Endothelial cell of umbilical vein (primary cell): ENCODE results near the gene FZD7. TPM values are rescaled to one million over a fixed set of nuclear protein-coding genes. Genes with fewer than 3 reads are reported as not detected.

Experiments used
- BruUV-seq: library from RNA; stranded (reverse); fragments of 400-500 nt; replicated peaks from 2 replicates; lab custom pipeline; 2021; lab: Mats Ljungman, UMichigan
- CTCF ChIA-PET: fragments of 300-600, 350-600 bp; sonication (Branson Sonifier 250); formaldehyde crosslinking; loops from one replicate; lab custom pipeline; 2021; ENCODE audit warnings: antibody characterized with exemption, inconsistent platforms; lab: Charles Lee
- POLR2A ChIA-PET: fragments of 300-600, 350-600 bp; sonication (Branson Sonifier 250); formaldehyde crosslinking; loops from one replicate; lab custom pipeline; 2021; ENCODE audit warnings: antibody characterized with exemption, inconsistent platforms; lab: Charles Lee
- DNase-seq: peaks from one replicate; pipeline ENCODE4 v3.0.0-alpha.2; 2011; ENCODE audit warnings: low read depth, low spot score
- FAIRE-seq: peaks from 2 replicates; lab custom pipeline; 2011; peaks lifted over from hg19 to GRCh38; lab: Jason Lieb, UNC
- H2AFZ ChIP-seq: 2 replicates; pipeline ENCODE4 v1.6.0; 2012; ENCODE audit warnings: low read depth, low read length, control low read depth, inconsistent platforms
- H3K27ac ChIP-seq: 2 replicates; pipeline ENCODE4 v1.5.1; 2011; ENCODE audit warnings: low read depth, mild to moderate bottlenecking, control low read depth, low read length, moderate library complexity; ENCODE audit not compliant: insufficient read depth
- H3K27me3 ChIP-seq, 2 experiments: 2 replicates each; pipeline versions ENCODE4 v1.6.0 to v1.6.1; 2011; ENCODE audit warnings: low read length in 2 of 2, mixed read lengths in 1 of 2; ENCODE audit not compliant: control insufficient read depth in 2 of 2, insufficient read depth in 2 of 2
- H3K36me3 ChIP-seq, 2 experiments: 2 replicates in 1 of 2; 3 replicates in 1 of 2; pipeline ENCODE4 v1.5.1; 2011; ENCODE audit warnings: low read length in 2 of 2, mild to moderate bottlenecking in 1 of 2, moderate library complexity in 1 of 2; ENCODE audit not compliant: control insufficient read depth in 2 of 2, insufficient read depth in 2 of 2; ENCODE audit errors: extremely low read depth in 1 of 2
- H3K4me1 ChIP-seq: 3 replicates; pipeline ENCODE4 v1.5.1; 2011; ENCODE audit warnings: mild to moderate bottlenecking, low read length; ENCODE audit not compliant: control insufficient read depth, insufficient read depth; ENCODE audit errors: extremely low read depth
- H3K4me2 ChIP-seq: 2 replicates; pipeline ENCODE4 v1.6.1; 2011; ENCODE audit warnings: low read length, control low read depth, mixed read lengths; ENCODE audit not compliant: insufficient read depth
- H3K4me3 ChIP-seq, 3 experiments: fragments of 200-600 bp in 1 of 3; sonication (generic), shearing (Covaris generic) in 1 of 3; replicated peaks in 1 of 3; 2 replicates each; pipeline ENCODE4 v1.5.1; 2011 to 2016; ENCODE audit warnings: control low read depth in 3 of 3, low read length in 3 of 3, mild to moderate bottlenecking in 2 of 3, inconsistent platforms in 1 of 3, low read depth in 1 of 3, moderate library complexity in 1 of 3; ENCODE audit not compliant: insufficient read depth in 1 of 3
- H3K79me2 ChIP-seq: 2 replicates; pipeline ENCODE4 v1.6.0; 2012; ENCODE audit warnings: low read length, inconsistent platforms; ENCODE audit not compliant: control insufficient read depth, insufficient read depth
- H3K9ac ChIP-seq: replicated peaks from 2 replicates; pipeline ENCODE3; 2011; ENCODE audit warnings: low read length, control low read depth; ENCODE audit not compliant: insufficient read depth; ENCODE audit errors: extremely low read depth
- H3K9me1 ChIP-seq: replicated peaks from 3 replicates; pipeline ENCODE4 v1.6.0; 2011; ENCODE audit warnings: mild to moderate bottlenecking, low read length; ENCODE audit not compliant: control insufficient read depth, insufficient read depth; ENCODE audit errors: extremely low read depth
- H3K9me3 ChIP-seq: replicated peaks from 2 replicates; pipeline ENCODE4 v1.5.1; 2012; ENCODE audit warnings: low read length, inconsistent platforms; ENCODE audit not compliant: control insufficient read depth, insufficient read depth
- H4K20me1 ChIP-seq: replicated peaks from 2 replicates; pipeline ENCODE3; 2011; ENCODE audit warnings: mild to moderate bottlenecking, low read length; ENCODE audit not compliant: control insufficient read depth, insufficient read depth; ENCODE audit errors: extremely low read depth
- EZH2 ChIP-seq: IDR thresholded peaks from 2 replicates; pipeline ENCODE4 v1.6.1; 2012; ENCODE audit warnings: borderline replicate concordance, low read depth, mild to moderate bottlenecking, moderate library complexity, low read length, inconsistent platforms; ENCODE audit not compliant: severe bottlenecking
- FOS ChIP-seq: IDR thresholded peaks from 2 replicates; pipeline ENCODE4 v1.6.1; 2011; ENCODE audit warnings: mild to moderate bottlenecking, low read length, moderate library complexity, borderline replicate concordance; ENCODE audit not compliant: insufficient read depth
- GATA2 ChIP-seq: IDR thresholded peaks from 2 replicates; pipeline ENCODE4 v1.7.0; 2011; ENCODE audit warnings: low read depth, mild to moderate bottlenecking, moderate library complexity, mixed read lengths, low read length; ENCODE audit not compliant: insufficient read length, insufficient read depth
- JUN ChIP-seq: IDR thresholded peaks from 2 replicates; pipeline ENCODE4 v1.6.1; 2011; ENCODE audit warnings: borderline replicate concordance, low read depth; ENCODE audit not compliant: insufficient read length, insufficient read depth
- MYC ChIP-seq: IDR thresholded peaks from one replicate; pipeline ENCODE4 v1.6.1; 2011; ENCODE audit warnings: mild to moderate bottlenecking, low read depth, low read length
- POLR2A ChIP-seq: IDR thresholded peaks from 2 replicates; pipeline ENCODE4 v1.6.1; 2012; ENCODE audit warnings: low read depth, mild to moderate bottlenecking, control low read depth, low read length
- POLR2AphosphoS5 ChIP-seq: IDR thresholded peaks from 2 replicates; pipeline ENCODE4 v1.6.1; 2012; ENCODE audit warnings: low read depth, mild to moderate bottlenecking, control low read depth, low read length, moderate library complexity; ENCODE audit not compliant: insufficient read depth
- dilution Hi-C: fragments of 300-500 bp; cut with MboI; formaldehyde crosslinking; loops from one replicate; pipeline ENCODE4 v1.15.0; 2019; ENCODE audit warnings: low sequenced_read_pairs; ENCODE audit not compliant: extremely low pct_ligation_motif_present
- intact Hi-C: fragments of 100-400 bp; cut with micrococcal nuclease; formaldehyde crosslinking; loops from one replicate; pipeline ENCODE4 v1.10.0; 2022
- polyA plus RNA-seq, 4 experiments: library from polyadenylated mRNA; depleted of rRNA in 3 of 4; stranded (reverse) in 3 of 4; unstranded in 1 of 4; fragments of >200 nt; gene quantifications; 2 replicates each; pipeline versions ENCODE4 v1.2.1 to v1.2.3, GENCODE V29; 2011 to 2012; ENCODE audit warnings: missing spikeins in 1 of 4
- total RNA-seq: library from RNA; stranded (reverse); gene quantifications from 2 replicates; pipeline ENCODE4 v1.2.3, GENCODE V29; 2021
- TF ChIP-seq, protein P1 (sequence below): IDR thresholded peaks from 2 replicates; pipeline ENCODE4 v1.6.1; 2011; ENCODE audit not compliant: insufficient read depth, insufficient read length
- TF ChIP-seq, protein P2 (sequence below), 2 donors: IDR thresholded peaks; 1 replicate in 1 of 2; 2 replicates in 1 of 2; pipeline ENCODE4 v1.5.1; 2011; ENCODE audit warnings: low read length in 2 of 2, mild to moderate bottlenecking in 2 of 2, moderate library complexity in 2 of 2, control low read depth in 1 of 2, inconsistent platforms in 1 of 2, low read depth in 1 of 2; ENCODE audit not compliant: insufficient read depth in 1 of 2; ENCODE audit errors: extremely low read depth in 1 of 2

The FZD7 gene
- total and polyA plus RNA-seq, 2 donors (not counting 3 experiments of a cell fraction or from before 2014, with no cell fraction given), result 0.15 to 0.29 TPM

DNA sequence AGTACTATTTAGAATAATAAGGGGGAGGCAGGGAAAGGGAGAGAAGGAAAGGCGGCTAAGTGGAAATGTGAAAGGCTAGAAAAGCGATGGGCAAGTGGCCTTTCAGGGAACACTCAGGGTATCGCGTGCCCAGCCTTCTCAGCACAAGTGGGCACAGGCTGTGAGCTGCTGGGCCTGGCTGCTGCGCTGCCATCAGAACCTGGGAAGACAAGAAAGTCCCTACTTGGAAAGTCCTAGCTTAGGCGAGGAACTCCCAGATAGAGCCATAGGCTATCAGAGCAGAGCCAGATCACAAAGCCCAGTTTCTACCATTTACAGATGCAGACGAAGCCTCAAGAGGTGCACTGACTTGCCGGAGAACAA, 9.8 kb upstream of the FZD7 start:
- Histone ChIP-seq H3K4me3 (no peak overlapping the region), H3K9ac (no peak overlapping the region), H3K4me1 (no peaks in the 10 kb centered on the region), H3K9me3 (no peaks in the 10 kb centered on the region), H2AFZ (no peak overlapping the region), H3K79me2 (no peaks in the 10 kb centered on the region), H3K4me2 (no peak overlapping the region), H4K20me1 (no peaks in the 10 kb centered on the region), H3K27me3 (peaks cover 21 to 30% of the 10 kb centered on the region in 2 experiments), H3K36me3 (no peaks in the 10 kb centered on the region), H3K27ac (no peak overlapping the region), H3K9me1 (no peaks in the 10 kb centered on the region)
- no TSS peak for BruUV-seq
- FAIRE-seq, result no peak
- POLR2A ChIA-PET, result no interaction called here
- TF ChIP-seq, protein P1, sequence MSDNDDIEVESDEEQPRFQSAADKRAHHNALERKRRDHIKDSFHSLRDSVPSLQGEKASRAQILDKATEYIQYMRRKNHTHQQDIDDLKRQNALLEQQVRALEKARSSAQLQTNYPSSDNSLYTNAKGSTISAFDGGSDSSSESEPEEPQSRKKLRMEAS, result no peak
- intact Hi-C loops (no loop called here), dilution Hi-C loops (no loop called here)
- CTCF ChIA-PET, result no interaction called here
- DNase-seq, result no peak

DNA sequence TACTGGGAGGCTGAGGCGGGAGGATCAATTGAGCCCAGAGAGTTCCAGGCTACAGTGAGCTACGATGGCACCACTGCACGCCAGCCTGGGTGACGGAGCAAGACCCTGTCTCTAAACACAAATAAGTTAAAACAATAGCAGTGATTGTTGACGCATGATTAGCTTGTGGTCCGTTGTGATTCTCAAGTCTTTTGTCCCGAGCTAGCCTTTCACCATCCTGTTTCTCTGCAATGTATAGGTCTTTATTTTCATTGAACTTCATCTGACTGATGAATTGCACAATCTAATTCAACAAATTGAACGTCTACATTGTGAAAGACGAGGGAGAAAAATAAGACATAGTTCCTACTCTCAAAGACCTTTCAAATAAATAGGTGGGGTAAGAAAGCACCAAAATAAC, 8.8 kb upstream of the FZD7 start:
- TF ChIP-seq EZH2 (no peak), FOS (no peak), MYC (no peak), POLR2AphosphoS5 (no peak), GATA2 (no peak), JUN (no peak), POLR2A (no peak)
- TF ChIP-seq, protein P1, result no peak
- TF ChIP-seq, protein P2, sequence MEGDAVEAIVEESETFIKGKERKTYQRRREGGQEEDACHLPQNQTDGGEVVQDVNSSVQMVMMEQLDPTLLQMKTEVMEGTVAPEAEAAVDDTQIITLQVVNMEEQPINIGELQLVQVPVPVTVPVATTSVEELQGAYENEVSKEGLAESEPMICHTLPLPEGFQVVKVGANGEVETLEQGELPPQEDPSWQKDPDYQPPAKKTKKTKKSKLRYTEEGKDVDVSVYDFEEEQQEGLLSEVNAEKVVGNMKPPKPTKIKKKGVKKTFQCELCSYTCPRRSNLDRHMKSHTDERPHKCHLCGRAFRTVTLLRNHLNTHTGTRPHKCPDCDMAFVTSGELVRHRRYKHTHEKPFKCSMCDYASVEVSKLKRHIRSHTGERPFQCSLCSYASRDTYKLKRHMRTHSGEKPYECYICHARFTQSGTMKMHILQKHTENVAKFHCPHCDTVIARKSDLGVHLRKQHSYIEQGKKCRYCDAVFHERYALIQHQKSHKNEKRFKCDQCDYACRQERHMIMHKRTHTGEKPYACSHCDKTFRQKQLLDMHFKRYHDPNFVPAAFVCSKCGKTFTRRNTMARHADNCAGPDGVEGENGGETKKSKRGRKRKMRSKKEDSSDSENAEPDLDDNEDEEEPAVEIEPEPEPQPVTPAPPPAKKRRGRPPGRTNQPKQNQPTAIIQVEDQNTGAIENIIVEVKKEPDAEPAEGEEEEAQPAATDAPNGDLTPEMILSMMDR (IDR thresholded peaks at IDR 0.05; ENCODE audit: extremely low read depth in 1 of 2, insufficient read depth in 1 of 2, low read depth in 1 of 2, low read length in 2 of 2), result no peak
- ChIA-PET CTCF (no interaction called here), POLR2A (no interaction called here)
- Histone ChIP-seq H2AFZ (no peak overlapping the region), H3K4me1 (no peaks in the 10 kb centered on the region), H3K4me3 (no peak overlapping the region), H3K4me2 (no peak overlapping the region), H3K27me3 (peaks cover 20 to 34% of the 10 kb centered on the region in 2 experiments), H3K27ac (no peak overlapping the region), H3K36me3 (no peaks in the 10 kb centered on the region), H3K9me3 (no peaks in the 10 kb centered on the region), H4K20me1 (no peaks in the 10 kb centered on the region), H3K9ac (no peak overlapping the region), H3K9me1 (no peaks in the 10 kb centered on the region), H3K79me2 (no peaks in the 10 kb centered on the region)
- dilution Hi-C loops, result no loop called here
- intact Hi-C loops, result no loop called here
- no TSS peak for BruUV-seq
- DNase-seq (no peak), FAIRE-seq (no peak)
